Stimulated activated naive B cell treated with anti-CD40 and anti-IgM and Interleukin-4, amounts not matched to agents 10 μg/mL and 1 μg/mL and 100 μg/mL, for 72 hours (primary cell): ENCODE data around the gene ASTN2.

Experiments
- ATAC-seq, 2 donors: fragments of 150-1000 bp; cut with Tn5 transposase; replicated peaks; 2 replicates each; pipeline ENCODE4 v1.10.0; 2021; ENCODE audit warnings: moderate library complexity in 1 of 2
- DNase-seq: peaks from one replicate; pipeline ENCODE4 v3.0.0; 2021
- H3K27ac Mint-ChIP-seq: one replicate; pipeline ENCODE4 v1.8.0; 2022; ENCODE audit warnings: mild to moderate bottlenecking, mixed read lengths
- H3K27me3 Mint-ChIP-seq, 2 donors: one replicate each; pipeline ENCODE4 v1.8.0; 2022; ENCODE audit warnings: mixed read lengths in 2 of 2
- H3K36me3 Mint-ChIP-seq, 2 donors: one replicate each; pipeline ENCODE4 v1.8.0; 2022; ENCODE audit warnings: mixed read lengths in 2 of 2, mild to moderate bottlenecking in 1 of 2
- H3K4me1 Mint-ChIP-seq, 2 donors: one replicate each; pipeline ENCODE4 v1.8.0; 2022; ENCODE audit warnings: mixed read lengths in 2 of 2, mild to moderate bottlenecking in 1 of 2
- H3K4me3 Mint-ChIP-seq, 2 donors: one replicate each; pipeline ENCODE4 v1.8.0; 2022; ENCODE audit warnings: mild to moderate bottlenecking in 2 of 2, mixed read lengths in 2 of 2, moderate library complexity in 1 of 2
- H3K9me3 Mint-ChIP-seq, 2 donors: one replicate each; pipeline ENCODE4 v1.8.0; 2022; ENCODE audit warnings: mixed read lengths in 2 of 2, mild to moderate bottlenecking in 1 of 2

The ASTN2 gene

GRCh38 chr9:117247266-117247665, 167.6 kb downstream of the ASTN2 start:
- Mint-ChIP-seq H3K4me1 (peaks cover 4 to 5% of the 10 kb centered on the region in 2 donors), H3K36me3 (no peaks in the 10 kb centered on the region), H3K27me3 (peaks cover 0 to 6% of the 10 kb centered on the region in 2 donors), H3K27ac (no peak overlapping the region), H3K4me3 (no peak overlapping the region), H3K9me3 (peaks cover 7 to 11% of the 10 kb centered on the region in 2 donors)
- ATAC-seq (no peak), DNase-seq (no peak)

GRCh38 chr9:117245175-117245829, 169.6 kb downstream of the ASTN2 start:
- H3K4me1 Mint-ChIP-seq, result peaks cover 0 to 2% of the 10 kb centered on the region in 2 donors
- H3K9me3 Mint-ChIP-seq, result peaks cover 7 to 9% of the 10 kb centered on the region in 2 donors
- ATAC-seq, result no peak
- peaks cover 0 to 6% of the 10 kb centered on the region in 2 donors for H3K27me3 Mint-ChIP-seq
- H3K27ac Mint-ChIP-seq, result no peak overlapping the region
- no peak for DNase-seq
- H3K4me3 Mint-ChIP-seq, result no peak overlapping the region
- no peaks in the 10 kb centered on the region for H3K36me3 Mint-ChIP-seq

GRCh38 chr9:117242082-117242481, 172.8 kb downstream of the ASTN2 start:
- no peak overlapping the region for H3K27ac Mint-ChIP-seq
- peaks cover 5 to 7% of the 10 kb centered on the region in 2 donors for H3K9me3 Mint-ChIP-seq
- ATAC-seq (no peak), DNase-seq (no peak)
- H3K4me1 Mint-ChIP-seq, result no peaks in the 10 kb centered on the region
- peaks cover 0 to 6% of the 10 kb centered on the region in 2 donors for H3K27me3 Mint-ChIP-seq
- H3K36me3 Mint-ChIP-seq, result no peaks in the 10 kb centered on the region
- no peak overlapping the region for H3K4me3 Mint-ChIP-seq

- ATAC-seq (no peak), DNase-seq (no peak)
These were observed 175.4 kb downstream of the ASTN2 start for GRCh38 chr9:117239428-117239827.

GRCh38 chr9:117234103-117234502, 180.8 kb downstream of the ASTN2 start:
- Mint-ChIP-seq H3K4me1 (no peaks in the 10 kb centered on the region), H3K27me3 (no peaks in the 10 kb centered on the region), H3K27ac (no peak overlapping the region), H3K36me3 (no peaks in the 10 kb centered on the region), H3K4me3 (no peak overlapping the region), H3K9me3 (peaks cover 2% of the 10 kb centered on the region in 2 donors)
- DNase-seq (no peak), ATAC-seq (no peak)

More at GRCh38 chr9:117239428-117239827, 175.4 kb downstream of the ASTN2 start:
- no peaks in the 10 kb centered on the region for H3K36me3 Mint-ChIP-seq
- peaks cover 5 to 7% of the 10 kb centered on the region in 2 donors for H3K9me3 Mint-ChIP-seq
- H3K4me3 Mint-ChIP-seq, result no peak overlapping the region
- no peak overlapping the region for H3K27ac Mint-ChIP-seq
- no peaks in the 10 kb centered on the region for H3K27me3 Mint-ChIP-seq
- no peaks in the 10 kb centered on the region for H3K4me1 Mint-ChIP-seq

DNA sequence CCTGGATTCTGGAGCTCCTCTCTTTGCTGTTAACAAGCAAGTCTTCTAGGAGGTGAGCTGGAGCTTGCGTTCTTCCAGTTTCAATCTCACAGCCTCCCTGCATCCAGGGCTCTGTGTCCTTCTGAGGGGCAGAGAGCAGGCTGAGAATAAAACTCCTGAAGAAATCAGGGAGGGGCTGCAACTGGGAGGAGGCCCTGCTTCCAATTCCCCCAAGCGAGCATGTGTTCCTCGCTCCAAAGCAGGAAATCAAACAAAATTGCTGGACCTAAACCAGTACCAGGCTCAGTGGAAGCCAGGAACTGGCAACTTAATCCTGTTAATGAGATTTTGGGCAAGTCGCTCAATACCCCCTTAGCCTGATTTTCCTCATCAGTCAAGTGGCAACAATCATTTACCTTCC, 181.8 kb downstream of the ASTN2 start:
- no peaks in the 10 kb centered on the region for H3K36me3 Mint-ChIP-seq
- ATAC-seq (no peak), DNase-seq (no peak)
- H3K27me3 Mint-ChIP-seq, result no peaks in the 10 kb centered on the region
- H3K4me1 Mint-ChIP-seq, result no peaks in the 10 kb centered on the region
- peaks cover 2 to 4% of the 10 kb centered on the region in 2 donors for H3K9me3 Mint-ChIP-seq
- no peak overlapping the region for H3K27ac Mint-ChIP-seq
- H3K4me3 Mint-ChIP-seq, result no peak overlapping the region

DNA sequence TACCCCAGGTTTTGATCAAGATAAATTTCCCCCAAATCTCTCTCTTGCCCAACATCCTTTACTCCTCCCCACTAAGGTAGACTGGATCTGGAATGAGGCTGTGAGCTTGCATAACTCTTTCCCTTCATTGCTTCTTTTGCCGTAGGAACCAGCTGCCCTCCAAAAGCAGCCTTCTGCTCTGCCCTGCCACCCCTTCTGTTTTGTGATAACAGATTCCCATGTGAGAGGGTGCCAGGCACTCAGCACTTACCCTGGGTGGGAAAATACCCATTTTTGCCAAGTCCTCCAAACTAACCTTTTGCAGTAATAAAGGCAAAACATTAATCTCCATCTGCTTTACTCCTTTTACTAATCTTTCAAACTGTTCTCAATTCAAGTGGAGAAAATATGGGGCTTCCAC, 182.6 kb downstream of the ASTN2 start:
- H3K4me3 Mint-ChIP-seq, result no peak overlapping the region
- peaks cover 2 to 4% of the 10 kb centered on the region in 2 donors for H3K9me3 Mint-ChIP-seq
- H3K27ac Mint-ChIP-seq, result no peak overlapping the region
- H3K27me3 Mint-ChIP-seq, result no peaks in the 10 kb centered on the region
- DNase-seq (no peak), ATAC-seq (no peak)
- no peaks in the 10 kb centered on the region for H3K4me1 Mint-ChIP-seq
- H3K36me3 Mint-ChIP-seq, result no peaks in the 10 kb centered on the region

DNA sequence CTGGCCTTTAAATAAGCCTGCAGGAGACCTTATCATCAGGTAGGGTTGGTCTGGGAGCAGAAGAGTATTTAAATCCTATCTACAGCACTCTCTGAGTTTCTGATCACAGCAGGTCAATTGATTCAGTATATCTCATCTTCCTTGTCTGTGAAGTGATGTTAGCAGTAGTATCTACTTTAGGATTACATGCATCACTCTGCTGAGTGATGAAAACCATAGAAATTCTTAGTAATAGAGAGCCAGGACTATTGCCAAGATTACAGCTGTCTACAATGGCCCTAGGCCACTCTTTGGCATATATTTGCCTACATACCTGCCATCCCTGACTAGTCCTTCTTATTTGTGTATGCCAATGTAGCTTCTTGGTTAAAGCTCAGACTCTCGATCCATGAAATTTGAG, 183.8 kb downstream of the ASTN2 start:
- H3K36me3 Mint-ChIP-seq, result no peaks in the 10 kb centered on the region
- H3K27me3 Mint-ChIP-seq, result no peaks in the 10 kb centered on the region
- no peak overlapping the region for H3K27ac Mint-ChIP-seq
- no peak overlapping the region for H3K4me3 Mint-ChIP-seq
- no peaks in the 10 kb centered on the region for H3K4me1 Mint-ChIP-seq
- peaks cover 4% of the 10 kb centered on the region in 2 donors for H3K9me3 Mint-ChIP-seq
- DNase-seq, result no peak
- no peak for ATAC-seq

DNA sequence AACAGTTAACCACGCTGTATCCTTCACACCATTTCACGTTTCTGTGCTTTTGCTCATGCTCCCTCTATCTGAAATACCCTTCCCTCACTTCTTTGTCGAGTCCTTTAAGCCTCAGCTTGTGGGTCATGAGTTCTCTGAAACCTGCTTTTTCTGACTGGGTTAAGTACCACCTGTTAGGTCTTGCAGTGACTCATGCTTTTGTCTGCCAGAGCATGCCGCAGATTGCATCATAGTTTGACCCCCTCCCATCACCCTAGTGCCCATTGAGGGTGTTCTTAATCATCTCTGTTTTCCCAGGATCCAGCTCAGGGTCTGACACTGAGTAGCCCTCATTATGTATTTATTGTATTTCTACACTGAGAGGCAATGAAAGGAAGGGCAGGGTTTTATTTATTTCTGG, 190.2 kb downstream of the ASTN2 start:
- ATAC-seq, result no peak

DNA sequence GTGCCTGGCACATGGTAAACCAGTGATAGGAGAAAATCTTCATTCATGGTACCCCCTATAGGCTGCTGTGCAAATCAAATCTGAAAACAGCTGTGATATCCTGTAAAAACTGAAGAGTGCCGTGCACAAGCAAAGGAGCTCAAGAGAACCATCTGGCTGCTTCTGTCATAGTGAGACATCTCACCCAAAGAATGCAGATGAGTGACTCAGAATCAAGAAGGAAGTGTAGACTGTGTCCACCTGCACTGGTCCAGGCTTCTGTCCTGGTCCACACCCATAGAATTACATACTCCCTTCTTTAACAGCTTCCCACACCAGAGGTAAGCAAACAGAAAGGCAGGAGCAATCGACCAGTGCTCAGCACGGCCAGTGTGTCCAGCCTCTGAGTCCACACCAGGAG, 195.9 kb downstream of the ASTN2 start:
- no peaks in the 10 kb centered on the region for H3K4me1 Mint-ChIP-seq
- H3K36me3 Mint-ChIP-seq, result no peaks in the 10 kb centered on the region
- ATAC-seq, result no peak
- no peak overlapping the region for H3K27ac Mint-ChIP-seq
- H3K4me3 Mint-ChIP-seq, result no peak overlapping the region
- no peak for DNase-seq
- H3K27me3 Mint-ChIP-seq, result no peaks in the 10 kb centered on the region
- peaks cover 3 to 4% of the 10 kb centered on the region in 2 donors for H3K9me3 Mint-ChIP-seq

More for the DNA sequence above, 190.2 kb downstream of the ASTN2 start:
- no peak overlapping the region for H3K27ac Mint-ChIP-seq
- no peak overlapping the region for H3K4me3 Mint-ChIP-seq
- peaks cover 3 to 4% of the 10 kb centered on the region in 2 donors for H3K9me3 Mint-ChIP-seq
- H3K4me1 Mint-ChIP-seq, result no peaks in the 10 kb centered on the region
- H3K36me3 Mint-ChIP-seq, result no peaks in the 10 kb centered on the region
- no peaks in the 10 kb centered on the region for H3K27me3 Mint-ChIP-seq
- DNase-seq, result no peak

DNA sequence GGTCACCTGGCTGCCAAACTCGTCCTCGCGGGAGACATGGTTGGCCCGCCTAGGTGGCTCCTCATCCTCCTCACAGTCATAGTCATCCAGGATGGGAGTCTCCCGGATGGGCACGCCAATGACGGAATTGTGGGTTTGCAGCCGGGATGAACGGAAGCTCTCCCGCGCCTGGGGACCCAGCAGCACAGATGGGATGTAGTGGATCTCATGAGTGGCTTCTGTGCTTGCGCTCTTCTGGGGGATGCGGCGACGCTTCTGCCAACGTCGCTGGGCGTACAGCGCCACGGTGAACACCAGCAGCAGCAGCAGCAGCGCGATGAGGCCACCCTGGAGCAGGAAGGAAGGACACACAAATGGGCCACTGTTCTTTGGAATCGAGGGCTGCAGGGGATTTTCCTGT, 200.4 kb downstream of the ASTN2 start:
- H3K4me3 Mint-ChIP-seq, result no peak overlapping the region
- ATAC-seq (no peak), DNase-seq (no peak)
- no peaks in the 10 kb centered on the region for H3K4me1 Mint-ChIP-seq
- H3K36me3 Mint-ChIP-seq, result no peaks in the 10 kb centered on the region
- H3K27me3 Mint-ChIP-seq, result no peaks in the 10 kb centered on the region
- no peak overlapping the region for H3K27ac Mint-ChIP-seq
- peaks cover 7 to 10% of the 10 kb centered on the region in 2 donors for H3K9me3 Mint-ChIP-seq

DNA sequence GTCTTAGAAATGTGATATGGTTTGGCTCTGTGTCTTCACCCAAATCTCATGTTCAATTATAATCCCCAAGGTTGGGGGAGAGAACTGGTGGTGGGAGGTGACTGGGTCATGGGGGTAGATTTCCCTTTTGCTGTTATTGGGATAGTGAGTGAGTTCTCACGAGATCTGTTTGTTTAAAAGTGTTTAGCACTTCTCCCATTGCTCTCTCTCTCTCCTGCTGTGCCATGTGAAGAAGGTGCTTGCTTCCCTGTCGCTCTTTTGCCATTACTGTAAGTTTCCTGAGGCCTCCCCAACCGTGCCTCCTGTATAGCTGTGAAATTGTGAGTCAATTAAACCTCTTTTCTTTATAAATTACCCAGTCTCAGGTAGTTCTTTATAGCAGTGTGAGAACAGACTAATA, 203.6 kb downstream of the ASTN2 start:
- Mint-ChIP-seq H3K36me3 (no peaks in the 10 kb centered on the region), H3K4me3 (no peak overlapping the region), H3K27me3 (no peaks in the 10 kb centered on the region), H3K27ac (no peak overlapping the region), H3K9me3 (peaks cover 11 to 14% of the 10 kb centered on the region in 2 donors), H3K4me1 (no peaks in the 10 kb centered on the region)
- DNase-seq (no peak), ATAC-seq (no peak)

DNA sequence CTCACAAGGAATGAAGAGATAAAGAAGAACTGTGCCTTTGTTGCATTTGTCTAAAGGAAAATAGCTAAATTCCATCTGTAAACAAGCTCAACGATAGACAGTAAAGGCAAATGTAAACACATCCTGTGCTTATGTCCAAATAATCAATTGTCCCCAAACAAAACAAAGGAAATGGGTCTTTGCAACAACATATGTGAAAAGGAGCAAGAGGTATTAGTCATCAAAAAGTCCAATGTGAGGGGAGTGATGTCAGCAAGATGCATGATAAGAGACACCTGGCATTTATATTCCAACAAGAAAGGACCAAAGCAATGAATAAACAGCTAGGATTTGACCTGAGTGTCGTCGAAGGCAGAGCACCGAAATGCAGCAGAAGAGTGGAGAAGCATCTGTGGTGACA, 209.1 kb downstream of the ASTN2 start:
- H3K4me3 Mint-ChIP-seq, result no peak overlapping the region
- H3K27me3 Mint-ChIP-seq, result no peaks in the 10 kb centered on the region
- no peaks in the 10 kb centered on the region for H3K36me3 Mint-ChIP-seq
- ATAC-seq (no peak), DNase-seq (no peak)
- peaks cover 4 to 12% of the 10 kb centered on the region in 2 donors for H3K9me3 Mint-ChIP-seq
- H3K4me1 Mint-ChIP-seq, result no peaks in the 10 kb centered on the region
- H3K27ac Mint-ChIP-seq, result no peak overlapping the region

GRCh38 chr9:117204971-117205370, 209.9 kb downstream of the ASTN2 start:
- no peaks in the 10 kb centered on the region for H3K4me1 Mint-ChIP-seq
- H3K4me3 Mint-ChIP-seq, result no peak overlapping the region
- peaks cover 4 to 11% of the 10 kb centered on the region in 2 donors for H3K9me3 Mint-ChIP-seq
- DNase-seq (no peak), ATAC-seq (no peak)
- H3K36me3 Mint-ChIP-seq, result no peaks in the 10 kb centered on the region
- H3K27me3 Mint-ChIP-seq, result no peaks in the 10 kb centered on the region
- no peak overlapping the region for H3K27ac Mint-ChIP-seq

DNA sequence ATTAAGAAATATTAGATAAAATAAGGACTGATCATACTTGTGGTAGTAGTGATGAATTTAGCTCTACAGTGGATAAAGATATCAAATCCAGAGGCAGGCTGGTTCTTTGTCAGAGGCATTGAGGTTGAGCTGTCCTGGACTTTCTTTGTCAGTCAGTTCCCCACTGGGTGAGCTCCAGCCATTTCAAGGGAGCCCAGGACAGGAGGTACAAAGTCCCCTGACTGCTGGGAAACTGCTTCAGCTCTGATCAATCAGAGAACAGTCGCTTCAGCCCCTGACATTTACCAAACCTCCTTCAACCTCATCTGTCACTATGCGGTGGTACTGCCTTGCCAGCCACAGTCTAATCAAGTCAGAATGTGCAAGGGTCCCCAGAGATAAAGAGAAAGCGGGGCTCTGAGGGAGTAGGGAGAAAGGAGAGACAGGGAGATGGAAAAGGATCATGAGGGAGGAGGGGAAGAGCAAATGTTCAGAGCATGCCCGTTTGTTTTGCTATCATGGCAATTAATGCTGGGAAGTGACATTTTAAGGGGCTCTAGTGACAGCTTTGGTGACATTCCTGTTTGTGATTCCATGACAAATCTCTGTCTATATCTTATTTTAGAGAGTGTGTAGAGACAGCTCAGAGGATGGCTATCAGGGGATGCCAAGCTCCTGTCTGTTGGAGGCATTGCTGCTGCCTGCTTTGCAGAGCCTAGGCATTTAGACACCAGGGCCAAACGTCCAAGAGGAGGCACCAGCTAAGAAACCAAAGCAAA, 223.2 kb downstream of the ASTN2 start:
- no peaks in the 10 kb centered on the region for H3K27me3 Mint-ChIP-seq
- H3K27ac Mint-ChIP-seq, result no peak overlapping the region

More for the DNA sequence above, 223.2 kb downstream of the ASTN2 start:
- H3K9me3 Mint-ChIP-seq, result peaks cover 10 to 14% of the 10 kb centered on the region in 2 donors
- no peaks in the 10 kb centered on the region for H3K4me1 Mint-ChIP-seq
- no peak for ATAC-seq
- DNase-seq, result no peak
- H3K36me3 Mint-ChIP-seq, result no peaks in the 10 kb centered on the region
- no peak overlapping the region for H3K4me3 Mint-ChIP-seq
